SW480 (cell line): ENCODE measurements around the gene RNF44.
"Not testable (repeated sequence)": the region's sequence is repeated elsewhere in the genome, so short reads cannot be mapped to it uniquely, and the experiment has no call there.

Experiments used
- DNase-seq: peaks from one replicate; pipeline ENCODE4 v3.0.0-alpha.2; 2016; ENCODE audit warnings: low spot score

RNF44 gene

GRCh38 chr5:176519810-176520720, 17.1 kb downstream of the RNF44 start:
- DNase-seq: no peak

DNA sequence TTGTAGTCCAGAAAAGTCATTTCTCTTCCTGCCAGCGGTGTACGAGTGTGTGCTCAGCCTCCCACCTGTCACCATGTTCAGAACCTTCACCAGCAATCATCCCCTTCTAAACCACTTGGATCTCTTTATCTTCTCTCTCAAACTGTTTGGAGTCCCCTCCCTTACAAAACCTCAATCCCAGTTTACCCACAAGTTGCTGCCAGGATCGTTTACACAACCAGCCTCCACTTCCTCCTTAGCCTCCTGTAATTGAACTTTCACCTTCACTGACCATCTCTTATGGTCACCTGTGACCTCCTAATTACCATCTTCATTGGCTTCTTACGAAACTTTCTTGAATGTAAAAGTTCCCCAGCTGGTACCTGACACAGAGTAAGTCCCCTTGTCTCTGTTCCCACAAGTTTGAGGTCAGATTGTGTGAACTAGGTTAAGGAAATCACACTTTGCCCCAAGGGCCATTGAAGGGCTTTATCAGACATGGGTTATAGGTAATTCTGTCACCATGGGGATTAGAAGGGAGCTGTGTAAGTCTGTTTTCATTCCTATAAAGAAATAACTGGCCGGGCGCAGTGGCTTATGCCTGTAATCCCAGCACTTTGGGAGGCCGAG, 20.0 kb downstream of the RNF44 start:
- no peak for DNase-seq

GRCh38 chr5:176515396-176515795, 21.8 kb downstream of the RNF44 start:
- DNase-seq: no peak

DNA sequence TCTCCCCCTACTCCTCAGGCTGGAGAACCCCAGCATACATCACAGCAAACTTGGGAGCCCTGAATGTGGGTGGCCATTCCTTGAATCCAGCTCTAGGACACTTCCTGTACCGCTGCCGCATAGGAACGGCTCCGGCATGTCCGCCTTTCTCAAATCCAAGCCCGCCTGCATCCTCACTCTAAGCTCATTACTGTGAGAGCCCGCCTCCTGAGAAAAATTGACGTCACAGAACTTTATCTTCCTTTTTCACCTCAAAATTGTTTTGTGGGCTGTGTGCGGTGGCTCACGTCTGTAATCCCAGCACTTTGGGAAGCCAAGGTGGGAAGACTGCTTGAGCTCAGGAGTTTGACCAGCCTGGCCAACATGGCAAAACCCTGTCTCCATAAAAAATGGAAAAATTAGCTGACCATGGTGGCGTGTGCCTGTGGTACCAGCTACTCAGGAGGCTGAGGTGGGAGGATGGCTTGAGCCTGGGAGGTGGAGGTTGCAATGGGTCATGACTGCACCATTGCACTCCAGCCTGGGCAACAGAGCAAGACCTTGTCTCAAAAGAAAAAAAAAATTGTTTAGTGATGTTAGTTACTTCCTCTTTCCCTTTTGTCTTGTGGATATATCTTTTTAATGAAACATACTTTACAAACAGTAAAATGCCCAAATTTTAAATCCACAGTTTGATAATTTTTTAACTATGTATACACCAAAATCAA, 22.8 kb downstream of the RNF44 start:
- DNase-seq: no peak

- DNase-seq: no peak
Measured at GRCh38 chr5:176513788-176514187, 23.4 kb downstream of the RNF44 start.

DNA sequence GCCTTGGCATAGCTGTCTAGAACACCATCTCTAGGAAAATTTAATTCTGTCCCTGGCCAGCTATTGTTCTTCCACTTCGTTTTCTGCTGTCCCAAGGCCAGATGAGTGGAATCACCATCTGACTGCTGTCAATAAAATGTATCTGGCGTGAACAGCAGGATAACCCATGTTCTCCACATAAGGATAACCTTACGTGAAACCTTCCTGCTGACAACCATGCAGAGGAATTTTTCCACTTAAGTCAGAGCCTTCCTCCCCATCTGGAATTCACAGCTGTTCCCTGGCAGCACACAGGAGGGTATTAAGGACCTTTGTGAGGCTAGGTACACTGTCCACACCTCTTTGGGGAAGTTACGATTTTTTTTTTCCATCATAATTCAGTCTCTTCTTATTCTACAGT, 28.6 kb downstream of the RNF44 start:
- DNase-seq: no peak

- no peak for DNase-seq
Measured at GRCh38 chr5:176507911-176508310, 29.3 kb downstream of the RNF44 start.

DNA sequence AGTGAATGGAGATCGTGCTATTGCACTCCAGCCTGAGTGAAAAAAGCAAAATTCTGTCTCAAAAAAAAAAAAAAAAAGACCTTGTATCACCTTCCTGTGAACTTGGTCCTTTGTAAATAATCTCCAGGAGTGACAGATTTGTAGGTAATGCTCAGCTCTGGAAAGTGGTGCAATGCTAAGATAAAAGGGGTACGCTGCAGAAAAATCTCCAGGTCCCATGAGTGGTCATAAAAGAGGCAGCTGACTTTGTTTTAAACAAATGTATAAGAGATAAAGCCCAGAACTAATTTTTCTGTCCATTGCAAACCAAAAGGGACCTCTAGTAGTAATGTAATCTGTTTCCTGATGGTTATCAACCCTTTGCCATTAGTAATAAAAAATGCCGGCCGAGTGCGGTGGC, 33.7 kb downstream of the RNF44 start:
- no peak for DNase-seq

DNA sequence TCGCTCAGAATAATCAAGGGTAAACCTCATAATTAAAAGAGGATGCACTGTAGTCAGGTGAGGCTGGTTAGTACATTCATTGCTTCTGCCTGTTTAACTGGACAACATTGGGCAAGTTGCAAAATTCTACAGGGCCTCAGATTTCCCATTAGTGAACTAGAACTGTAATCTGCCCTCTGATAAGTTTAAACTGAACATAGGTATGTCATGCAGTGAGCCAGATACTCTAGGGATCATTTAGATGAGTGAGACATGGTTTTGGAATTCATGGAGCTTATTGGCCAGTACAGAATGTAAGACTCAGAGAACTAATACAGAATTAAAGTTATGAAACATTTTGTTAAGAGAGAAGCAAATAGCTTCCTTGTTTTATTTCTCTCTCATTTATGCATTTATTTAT, 35.9 kb downstream of the RNF44 start:
- no peak for DNase-seq

DNA sequence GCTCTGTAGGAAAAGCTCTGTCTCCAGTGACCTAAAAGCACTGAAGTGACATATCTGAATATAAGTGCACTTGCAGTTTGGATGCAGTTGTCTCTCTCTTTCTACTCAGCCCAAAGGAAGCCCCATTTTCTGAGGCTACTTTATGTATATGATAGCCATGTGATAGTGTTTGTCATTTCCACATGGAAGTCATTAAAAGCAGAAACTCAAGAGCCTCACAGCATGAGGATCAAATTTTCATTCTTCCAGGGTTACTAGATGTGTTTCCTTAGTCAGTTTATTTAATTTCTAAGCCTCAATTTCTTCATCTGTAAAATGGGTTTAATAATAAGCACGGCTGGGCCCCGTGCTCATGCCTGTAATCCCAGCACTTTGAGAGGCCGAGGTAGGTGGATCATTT, 36.7 kb downstream of the RNF44 start:
- DNase-seq: no peak

DNA sequence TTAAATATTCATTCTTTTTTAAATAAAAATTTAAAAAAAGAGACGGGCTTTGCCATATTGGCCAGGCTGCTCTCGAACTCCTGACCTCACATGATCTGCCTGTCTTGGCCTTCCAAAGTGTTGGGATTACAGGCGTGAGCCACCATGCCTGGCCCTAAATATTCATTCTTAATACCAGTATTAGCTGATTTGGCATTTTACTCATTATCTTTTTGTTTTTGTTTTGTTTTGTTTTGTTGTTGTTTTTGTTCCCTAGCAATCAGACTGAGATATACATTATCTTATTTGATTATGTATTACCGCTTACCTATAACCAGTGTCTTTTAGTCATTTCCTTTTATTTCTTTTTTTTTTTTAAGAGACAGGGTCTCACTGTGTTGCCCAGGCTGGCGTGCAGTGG, 37.9 kb downstream of the RNF44 start:
- no peak for DNase-seq

DNA sequence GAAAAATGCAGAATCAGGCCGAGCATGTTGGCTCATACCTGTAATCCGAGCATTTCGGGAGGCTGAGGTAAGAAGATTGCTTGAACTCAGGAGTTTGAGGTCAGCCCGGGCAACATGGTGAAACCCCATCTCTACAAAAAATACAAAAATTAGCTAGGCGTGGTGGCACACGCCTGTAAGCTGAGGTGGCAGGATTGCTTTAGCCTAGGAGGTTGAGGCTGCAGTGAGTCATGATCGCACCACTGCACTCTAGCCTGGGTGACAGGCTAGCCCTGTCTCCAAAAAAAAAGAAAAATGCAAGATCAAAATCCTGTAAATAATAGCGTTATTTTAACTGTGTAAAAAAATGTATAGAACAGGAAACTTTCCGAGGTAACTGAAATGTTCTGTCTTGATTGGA, 39.4 kb downstream of the RNF44 start:
- DNase-seq: peak; percentile 33

DNA sequence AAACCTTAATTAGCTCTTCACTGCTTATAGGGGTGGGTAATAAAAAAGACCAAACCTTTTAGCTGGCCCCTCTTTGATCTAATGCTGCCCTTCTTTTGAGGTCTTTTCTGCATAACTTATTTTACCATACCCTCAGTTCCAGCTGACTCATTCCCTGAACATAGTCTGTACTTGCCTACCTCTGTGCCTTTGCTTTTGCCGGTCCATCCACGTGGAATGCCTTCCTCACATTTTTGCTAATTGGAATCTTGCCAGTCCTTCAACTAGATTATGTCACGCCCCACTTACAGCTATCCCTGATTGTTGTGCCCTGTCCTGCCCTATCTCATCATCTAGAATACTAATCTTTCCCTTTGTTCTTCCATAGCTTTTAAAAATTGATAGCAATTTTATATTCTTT, 44.8 kb downstream of the RNF44 start:
- peak; percentile 94 for DNase-seq

- peak; percentile 57 for DNase-seq
Measured at GRCh38 chr5:176491901-176492300, 45.3 kb downstream of the RNF44 start.

DNA sequence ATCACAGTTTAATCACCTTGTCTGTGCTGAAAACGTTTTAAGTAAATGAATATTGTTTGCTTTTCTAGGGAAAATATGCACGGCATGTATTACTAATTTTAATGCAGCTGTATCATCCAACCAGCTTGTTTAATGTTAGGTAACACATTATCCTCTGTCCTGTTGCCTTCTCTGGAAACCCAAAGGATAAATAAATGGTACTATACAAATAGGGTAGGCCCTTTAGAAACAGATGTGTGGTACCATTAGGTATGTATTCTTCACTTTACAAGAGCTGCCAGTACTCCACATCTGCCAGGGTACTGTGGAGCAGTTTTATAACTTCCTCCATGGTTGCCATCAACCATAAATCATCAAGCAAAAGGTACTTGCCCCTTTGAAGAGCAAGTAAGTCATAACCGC, 46.1 kb downstream of the RNF44 start:
- peak; percentile 82 for DNase-seq

GRCh38 chr5:176490301-176490700, 46.9 kb downstream of the RNF44 start:
- peak; percentile 56 for DNase-seq

DNA sequence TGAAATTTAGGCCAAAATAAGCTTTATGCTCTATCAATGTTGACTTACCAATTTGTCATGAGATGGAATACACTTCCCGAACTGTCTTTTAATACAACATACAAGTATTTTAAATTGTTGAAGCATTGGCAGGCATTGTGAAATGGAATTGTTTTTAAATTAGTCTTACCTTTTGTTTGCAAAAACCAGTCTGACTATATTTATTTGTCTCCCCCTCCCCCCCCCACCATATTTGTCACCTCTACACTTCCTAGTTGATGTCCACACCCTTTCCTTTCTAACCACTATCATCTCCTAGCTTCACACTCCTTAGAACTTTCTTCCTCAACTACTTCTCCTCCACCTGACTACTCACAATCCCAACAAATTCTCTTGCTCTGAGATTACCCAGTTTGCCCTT, 48.1 kb downstream of the RNF44 start:
- no peak for DNase-seq

- DNase-seq: not testable (repeated sequence)
Measured at GRCh38 chr5:176487160-176487559, 50.0 kb downstream of the RNF44 start.

DNA sequence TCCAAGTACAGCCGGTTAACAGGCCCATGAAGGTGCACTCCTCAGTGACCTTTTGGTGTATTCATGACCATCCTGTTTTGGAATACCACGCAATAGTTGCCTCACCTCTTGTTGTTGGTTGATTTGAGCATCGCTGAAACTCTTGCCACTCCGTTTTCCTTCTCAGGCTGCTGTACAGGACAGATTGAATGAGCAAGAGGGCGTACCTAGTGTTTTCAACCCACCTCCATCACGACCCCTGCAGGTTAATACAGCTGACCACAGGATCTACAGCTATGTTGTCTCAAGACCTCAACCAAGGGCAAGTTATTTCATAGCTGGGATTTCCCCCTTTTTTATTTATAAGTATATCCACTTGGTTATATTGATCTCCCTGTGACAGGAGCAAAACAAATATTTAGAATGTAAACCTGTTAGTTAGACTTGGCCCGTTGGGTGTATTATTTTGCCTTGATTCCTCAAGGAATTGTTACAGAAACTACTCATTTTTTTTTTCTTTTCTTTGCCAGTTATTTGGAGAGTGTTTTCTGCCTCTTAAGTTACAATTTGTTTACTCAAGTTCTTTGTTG, 50.9 kb downstream of the RNF44 start:
- no peak for DNase-seq

DNA sequence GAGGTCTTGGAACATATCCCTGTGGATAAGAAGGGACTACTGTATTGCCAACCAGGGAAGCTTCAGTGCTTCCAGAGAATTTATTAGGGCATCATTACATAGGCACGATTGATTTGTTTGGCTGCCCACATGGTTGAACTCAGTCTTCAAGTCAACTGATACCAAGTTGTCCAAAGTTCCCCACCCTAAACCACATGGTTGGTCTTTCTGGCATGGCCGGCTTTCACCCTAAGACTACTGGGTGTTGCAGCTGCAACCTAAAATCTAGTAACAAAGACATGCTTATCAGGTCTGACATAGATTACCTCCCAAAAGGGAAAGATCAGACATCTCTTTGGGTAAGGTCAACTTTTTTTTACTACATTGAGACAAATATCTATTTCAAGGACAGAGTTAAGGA, 52.0 kb downstream of the RNF44 start:
- DNase-seq: no peak

GRCh38 chr5:176481711-176482110, 55.5 kb downstream of the RNF44 start:
- no peak for DNase-seq
